Measurements from ENCODE around the gene UMOD.

UMOD gene

DNA sequence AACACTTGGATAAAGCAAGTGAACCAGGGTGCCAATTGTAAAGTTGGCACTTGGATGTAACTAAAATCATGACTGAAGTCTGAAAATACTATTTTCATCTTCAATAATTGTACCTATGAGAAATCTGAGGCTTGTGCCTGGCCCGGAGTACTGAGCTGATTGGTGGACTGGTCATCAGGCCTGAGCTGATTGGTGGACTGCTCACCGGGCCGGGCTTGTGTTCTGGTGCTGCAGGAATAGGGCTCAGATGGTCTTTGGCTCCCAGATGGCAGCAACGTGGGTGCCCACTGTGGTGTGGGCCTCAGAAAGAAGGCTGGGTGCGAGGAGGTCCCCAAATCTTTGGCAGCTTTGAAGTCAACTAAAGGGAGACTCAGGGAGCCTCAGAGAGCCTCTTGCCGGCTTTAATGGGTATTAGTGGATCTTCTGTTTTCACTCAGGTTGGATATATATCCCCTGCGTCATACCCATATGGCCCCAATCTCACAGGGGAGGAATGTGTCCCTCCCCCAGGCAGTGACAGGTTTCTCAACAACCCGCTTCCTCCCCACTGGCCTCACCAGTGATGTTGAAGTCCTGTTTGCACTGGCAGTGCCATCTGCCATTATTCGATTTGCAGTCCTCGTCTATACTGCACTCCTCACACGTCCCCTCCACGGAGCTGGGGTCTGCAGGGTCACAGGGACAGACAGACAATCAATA, 4.7 kb downstream of the UMOD start:
- Histone ChIP-seq H3K36me3 (no peaks in the 10 kb centered on the region), H3K9me3 (replicated peaks in 1 of 11) (no peaks in the 10 kb centered on the region), H3K4me2 (no peak overlapping the region), H4K20me1 (no peaks in the 10 kb centered on the region), H3K27ac (no peak overlapping the region), H3K9ac (no peak overlapping the region), H3K27me3 (no peaks in the 10 kb centered on the region), H3K4me1 (no peaks in the 10 kb centered on the region), H3K4me3 (no peak overlapping the region)
- TF ChIP-seq Cebpa-rat (IDR thresholded peaks at IDR 0.05) = no peak

DNA sequence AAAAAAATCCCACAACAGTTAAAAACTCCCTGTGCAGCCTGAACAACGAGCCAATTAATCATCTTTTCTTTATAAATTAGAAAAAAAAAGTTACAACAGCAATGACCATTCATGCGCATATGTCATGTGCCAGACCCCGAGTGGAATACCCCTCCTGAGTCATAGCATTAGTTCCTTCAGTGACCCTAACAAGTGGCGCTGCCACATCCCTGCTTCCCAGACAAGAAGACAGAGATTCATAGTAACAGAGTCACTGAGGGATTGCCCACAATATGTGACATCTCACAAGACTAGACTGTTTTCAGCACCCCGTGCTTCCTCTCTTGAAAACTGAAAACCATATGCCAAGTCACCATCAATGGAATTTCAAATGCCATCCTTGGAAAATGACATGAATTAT, 7.9 kb downstream of the UMOD start:
- Histone ChIP-seq H3K4me2 (no peak overlapping the region), H3K36me3 (no peaks in the 10 kb centered on the region), H3K9me3 (replicated peaks in 1 of 11) (no peaks in the 10 kb centered on the region), H3K27ac (no peak overlapping the region), H3K4me3 (no peak overlapping the region), H3K9ac (no peak overlapping the region), H4K20me1 (no peaks in the 10 kb centered on the region), H3K4me1 (no peaks in the 10 kb centered on the region), H3K27me3 (no peaks in the 10 kb centered on the region)
- no peak for TF ChIP-seq Cebpa-rat (IDR thresholded peaks at IDR 0.05)

DNA sequence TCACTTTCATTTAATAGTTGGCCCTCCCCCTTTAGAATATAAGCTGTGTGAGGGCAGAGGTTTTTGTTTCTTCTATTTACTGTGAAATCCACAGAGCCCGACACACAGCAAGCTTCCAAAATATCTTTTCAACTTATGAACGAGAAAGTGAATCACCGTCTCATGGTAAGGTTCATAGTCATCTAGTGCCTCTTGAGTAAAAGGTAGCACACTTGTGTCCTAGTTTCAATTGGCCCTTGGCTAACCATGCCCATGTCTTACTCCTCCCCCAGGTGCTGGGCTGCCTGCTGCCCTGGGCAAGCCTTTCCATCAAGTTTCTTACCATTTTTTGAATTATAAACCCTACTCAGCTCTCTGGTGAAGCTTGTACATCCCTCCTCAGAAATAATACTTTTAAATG, 12.8 kb downstream of the UMOD start:
- no peak for TF ChIP-seq Cebpa-rat (IDR thresholded peaks at IDR 0.05)
- H3K9me3 ChIP-seq (replicated peaks in 1 of 11) = no peaks in the 10 kb centered on the region
- no peaks in the 10 kb centered on the region for H3K27me3 ChIP-seq
- no peak overlapping the region for H3K27ac ChIP-seq
- H3K4me1 ChIP-seq = peaks cover 0 to 13% (median 9%) of the 10 kb centered on the region in 10 experiments; a peak in 13 of 20 replicates
- no peak overlapping the region for H3K4me2 ChIP-seq
- H3K36me3 ChIP-seq = no peaks in the 10 kb centered on the region
- H3K9ac ChIP-seq = no peak overlapping the region
- no peak overlapping the region for H3K4me3 ChIP-seq
- no peaks in the 10 kb centered on the region for H4K20me1 ChIP-seq

DNA sequence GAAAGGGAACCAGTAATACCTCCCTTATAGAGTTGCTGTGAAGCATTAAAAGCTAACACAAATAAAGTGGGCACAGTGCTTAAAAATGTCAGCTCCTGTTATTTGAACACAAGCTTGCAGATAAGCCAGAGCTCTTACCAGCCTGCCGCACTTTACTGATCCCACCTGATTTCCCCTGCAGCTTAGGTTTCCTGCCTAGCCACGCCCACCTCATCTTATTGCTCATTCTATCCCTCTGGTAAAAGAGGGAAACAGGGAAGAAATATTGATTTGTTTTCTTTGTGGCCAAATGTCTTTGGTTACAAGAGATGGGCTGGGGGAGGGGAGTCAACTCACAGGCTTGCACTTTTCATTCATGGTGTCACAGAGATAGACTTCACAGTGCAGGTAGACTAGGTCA, 15.6 kb downstream of the UMOD start:
- Histone ChIP-seq H4K20me1 (no peaks in the 10 kb centered on the region), H3K4me1 (peaks cover 0 to 13% (median 9%) of the 10 kb centered on the region in 10 experiments; a peak in 13 of 20 replicates), H3K27me3 (no peaks in the 10 kb centered on the region), H3K9me3 (replicated peaks in 1 of 11) (no peaks in the 10 kb centered on the region), H3K4me3 (no peak overlapping the region), H3K27ac (peak overlapping the region in 2 of 11 experiments; percentile 1 to 3; a peak in 2 of 22 replicates), H3K4me2 (peak overlapping the region in 7 of 11 experiments; percentile 5 to 39 (median 14); a peak in 10 of 22 replicates), H3K36me3 (no peaks in the 10 kb centered on the region), H3K9ac (no peak overlapping the region)
- TF ChIP-seq Cebpa-rat (IDR thresholded peaks at IDR 0.05) = no peak

DNA sequence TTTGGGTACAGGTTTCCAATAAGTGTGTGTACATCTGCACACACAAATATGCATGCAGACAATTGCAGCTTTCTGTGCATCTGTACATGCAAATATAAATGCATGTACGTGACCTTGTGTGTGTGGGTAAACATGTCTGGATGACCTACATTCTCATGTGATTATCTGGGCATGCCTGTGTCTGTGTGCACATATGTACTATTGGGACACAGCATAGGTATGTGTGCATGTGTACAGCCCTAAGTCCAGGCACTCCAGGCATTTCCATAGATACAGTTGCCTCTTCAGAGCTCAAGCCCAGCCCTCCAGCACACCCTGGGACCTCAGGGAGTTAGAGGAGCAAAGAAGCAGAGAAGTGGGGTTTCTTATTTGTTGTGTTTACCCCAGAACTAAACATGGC, 18.1 kb downstream of the UMOD start:
- peaks cover 0 to 13% (median 9%) of the 10 kb centered on the region in 10 experiments; a peak in 13 of 20 replicates for H3K4me1 ChIP-seq
- no peaks in the 10 kb centered on the region for H3K36me3 ChIP-seq
- no peak for TF ChIP-seq Cebpa-rat (IDR thresholded peaks at IDR 0.05)
- no peak overlapping the region for H3K4me2 ChIP-seq
- no peaks in the 10 kb centered on the region for H4K20me1 ChIP-seq
- no peak overlapping the region for H3K9ac ChIP-seq
- no peaks in the 10 kb centered on the region for H3K27me3 ChIP-seq
- H3K4me3 ChIP-seq = no peak overlapping the region
- H3K9me3 ChIP-seq (replicated peaks in 1 of 11) = no peaks in the 10 kb centered on the region
- no peak overlapping the region for H3K27ac ChIP-seq

DNA sequence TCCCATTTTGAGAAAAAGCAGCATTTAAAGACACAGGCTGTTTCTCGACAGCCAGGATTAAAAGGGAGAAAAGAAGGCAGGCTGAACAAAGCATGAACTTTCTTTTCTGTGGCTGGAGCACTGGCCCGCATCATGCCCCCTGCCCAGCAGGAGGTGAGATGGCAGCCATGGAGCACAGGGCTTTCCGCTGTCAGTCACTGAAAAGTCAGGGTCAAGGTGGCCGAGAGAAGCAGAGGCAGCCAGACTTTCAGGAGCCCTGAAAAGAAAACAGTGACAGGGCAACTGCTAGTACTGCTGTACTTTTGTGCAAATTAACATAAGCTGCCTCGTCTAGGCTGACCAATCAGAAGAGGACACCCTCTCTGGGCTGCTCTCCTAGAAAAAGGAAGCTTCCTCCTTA, 19.4 kb downstream of the UMOD start:
- no peaks in the 10 kb centered on the region for H4K20me1 ChIP-seq
- peaks cover 0 to 13% (median 9%) of the 10 kb centered on the region in 10 experiments; a peak in 13 of 20 replicates for H3K4me1 ChIP-seq
- H3K27ac ChIP-seq = no peak overlapping the region
- TF ChIP-seq Cebpa-rat (IDR thresholded peaks at IDR 0.05) = no peak
- no peak overlapping the region for H3K9ac ChIP-seq
- H3K9me3 ChIP-seq (replicated peaks in 1 of 11) = no peaks in the 10 kb centered on the region
- no peak overlapping the region for H3K4me3 ChIP-seq
- no peak overlapping the region for H3K4me2 ChIP-seq
- H3K27me3 ChIP-seq = no peaks in the 10 kb centered on the region
- H3K36me3 ChIP-seq = no peaks in the 10 kb centered on the region

DNA sequence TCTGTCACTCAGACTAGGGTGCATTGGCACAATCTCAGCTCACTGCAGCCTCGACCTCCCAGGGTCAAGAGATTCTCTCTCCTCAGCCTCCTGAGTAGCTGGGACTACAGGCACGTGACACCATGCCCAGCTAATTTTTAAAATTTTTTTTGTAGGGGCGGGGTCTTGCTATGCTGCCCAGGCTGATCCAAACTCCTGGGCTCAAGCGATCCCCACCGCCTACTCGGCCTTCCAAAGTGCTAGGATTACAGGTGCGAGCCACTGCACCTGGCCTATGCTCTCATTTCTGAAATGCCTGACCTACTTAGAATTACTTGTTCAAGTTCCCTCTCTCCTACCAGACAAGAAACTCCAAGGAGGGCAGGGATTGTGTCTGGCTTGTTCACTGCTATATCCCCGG, 20.1 kb downstream of the UMOD start:
- H4K20me1 ChIP-seq = no peaks in the 10 kb centered on the region
- no peak overlapping the region for H3K9ac ChIP-seq
- no peak for TF ChIP-seq Cebpa-rat (IDR thresholded peaks at IDR 0.05)
- peaks cover 0 to 7% (median 7%) of the 10 kb centered on the region in 10 experiments; a peak in 13 of 20 replicates for H3K4me1 ChIP-seq
- H3K27ac ChIP-seq = no peak overlapping the region
- H3K4me2 ChIP-seq = no peak overlapping the region
- H3K9me3 ChIP-seq (replicated peaks in 1 of 11) = no peaks in the 10 kb centered on the region
- H3K36me3 ChIP-seq = no peaks in the 10 kb centered on the region
- H3K4me3 ChIP-seq = no peak overlapping the region
- H3K27me3 ChIP-seq = no peaks in the 10 kb centered on the region

DNA sequence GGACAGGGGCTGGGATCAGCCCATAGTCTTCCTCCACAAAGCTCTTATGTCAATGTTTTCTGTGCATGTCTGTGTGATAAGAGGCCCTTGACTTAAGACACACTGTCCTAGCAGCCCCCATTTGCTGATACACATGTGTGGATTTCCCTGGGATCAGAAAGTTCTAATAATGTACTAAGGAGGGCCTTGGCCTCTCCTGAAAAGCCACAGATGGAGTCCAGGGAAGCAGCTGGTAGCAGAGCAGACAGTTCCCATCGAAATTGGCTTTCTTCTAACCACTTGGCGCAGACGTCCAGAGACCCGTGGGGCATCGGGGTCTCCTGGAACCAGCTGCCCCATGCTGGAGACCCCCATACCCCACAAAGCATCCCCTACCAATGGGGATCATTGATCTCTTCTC, 20.9 kb downstream of the UMOD start:
- Histone ChIP-seq H3K4me2 (no peak overlapping the region), H3K9ac (no peak overlapping the region), H3K27ac (no peak overlapping the region), H3K27me3 (no peaks in the 10 kb centered on the region), H3K4me1 (no peaks in the 10 kb centered on the region; a peak in 1 of 20 replicates), H3K9me3 (replicated peaks in 1 of 11) (no peaks in the 10 kb centered on the region; a peak in 1 of 22 replicates), H3K4me3 (no peak overlapping the region), H4K20me1 (no peaks in the 10 kb centered on the region), H3K36me3 (no peaks in the 10 kb centered on the region)
- TF ChIP-seq Cebpa-rat (IDR thresholded peaks at IDR 0.05) = no peak

DNA sequence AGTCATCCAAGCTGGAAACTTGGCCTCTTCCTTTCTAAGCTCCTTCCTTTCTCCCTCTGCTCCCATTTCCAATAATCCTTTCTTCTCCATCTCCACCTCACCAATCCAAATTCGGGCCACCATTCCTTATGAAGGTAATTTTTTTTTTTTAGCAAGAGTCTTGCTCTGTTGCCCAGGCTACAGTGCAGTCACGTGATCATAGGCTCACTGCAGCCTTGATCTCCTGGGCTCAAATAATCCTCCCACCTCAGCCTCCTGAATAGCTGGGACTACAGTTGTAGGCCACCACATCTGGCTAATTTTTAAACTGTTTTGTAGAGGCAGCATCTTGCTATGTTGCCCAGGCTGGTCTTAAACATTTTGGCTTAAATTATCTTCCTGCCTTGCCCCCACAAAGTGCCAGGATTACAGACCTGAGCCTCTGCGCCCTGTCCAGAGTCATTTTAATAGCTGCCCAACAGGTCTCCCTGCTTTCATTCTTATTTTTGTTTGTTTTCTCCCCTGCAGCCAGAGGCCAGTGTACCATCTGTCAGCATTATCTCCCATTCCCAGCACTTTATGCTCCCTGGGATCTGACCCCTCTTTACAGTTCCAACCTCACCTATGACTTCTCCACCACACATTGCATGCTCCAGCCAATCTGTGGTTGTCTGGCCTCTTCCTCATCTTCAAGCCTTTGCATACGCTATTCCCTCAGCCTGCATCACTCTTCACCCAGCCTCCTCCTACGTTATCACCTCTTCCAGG, 22.9 kb downstream of the UMOD start:
- H3K27ac ChIP-seq = no peak overlapping the region
- no peaks in the 10 kb centered on the region for H3K36me3 ChIP-seq
- no peak overlapping the region for H3K4me2 ChIP-seq
- H3K27me3 ChIP-seq = no peaks in the 10 kb centered on the region
- no peak for TF ChIP-seq Cebpa-rat (IDR thresholded peaks at IDR 0.05)
- no peaks in the 10 kb centered on the region for H3K4me1 ChIP-seq
- no peaks in the 10 kb centered on the region for H4K20me1 ChIP-seq
- no peak overlapping the region for H3K4me3 ChIP-seq
- H3K9me3 ChIP-seq (replicated peaks in 1 of 11) = no peaks in the 10 kb centered on the region; a peak in 1 of 22 replicates
- H3K9ac ChIP-seq = no peak overlapping the region

Data from BLaER1 treated with 17β-estradiol and CSF1 and Interleukin-3, amounts not matched to agents 10 nM and 100 nM (cell line).